HG03095 (cell line): ENCODE measurements around the gene SLX9.

ENCODE experiments used
- ATAC-seq: cut with Tn5 transposase; IDR thresholded peaks from one replicate; pipeline ENCODE4 v1.9.1; 2021; ENCODE audit warnings: moderate library complexity; ENCODE audit not compliant: unreplicated experiment

The SLX9 gene

DNA sequence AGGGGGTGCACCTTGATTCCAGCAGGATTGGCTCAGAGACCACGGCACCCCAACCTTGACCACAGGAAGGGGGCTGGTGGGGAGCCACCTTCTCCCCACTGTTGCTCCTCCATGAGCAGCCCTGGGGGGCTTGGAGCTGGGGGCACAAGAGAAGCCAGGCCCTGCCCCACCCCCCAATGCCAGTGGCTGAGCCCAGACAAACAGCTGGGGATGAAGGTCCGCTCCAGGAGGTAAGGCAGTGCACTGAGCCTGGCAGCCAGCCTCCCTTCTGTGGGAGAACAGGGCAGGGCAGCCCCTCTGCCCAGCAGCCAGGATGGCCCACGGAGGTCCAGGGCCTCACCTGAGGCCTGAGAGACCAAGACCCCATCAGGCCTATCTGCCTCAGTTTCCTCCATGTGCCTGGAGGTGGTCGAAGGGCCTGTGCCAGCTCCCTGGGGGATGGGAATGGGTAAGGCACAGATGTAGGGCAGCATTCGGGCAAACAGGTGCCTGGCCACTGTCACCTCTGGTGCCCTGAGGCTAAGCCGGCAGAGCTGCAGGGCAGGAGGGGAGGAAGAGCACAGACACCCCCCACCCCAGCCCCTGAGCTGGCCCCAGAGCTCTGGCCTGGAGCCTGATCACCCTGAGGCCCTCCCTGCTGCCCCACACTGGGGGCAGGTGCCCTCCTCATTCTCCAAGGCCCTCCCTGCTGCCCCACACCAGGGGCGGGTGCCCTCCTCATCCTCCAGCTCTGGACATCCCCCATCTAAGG, 26.2 kb upstream of the SLX9 start:
- no peak for ATAC-seq

GRCh38 chr21:44914176-44914874, 25.5 kb upstream of the SLX9 start:
- peak; percentile 51 for ATAC-seq

DNA sequence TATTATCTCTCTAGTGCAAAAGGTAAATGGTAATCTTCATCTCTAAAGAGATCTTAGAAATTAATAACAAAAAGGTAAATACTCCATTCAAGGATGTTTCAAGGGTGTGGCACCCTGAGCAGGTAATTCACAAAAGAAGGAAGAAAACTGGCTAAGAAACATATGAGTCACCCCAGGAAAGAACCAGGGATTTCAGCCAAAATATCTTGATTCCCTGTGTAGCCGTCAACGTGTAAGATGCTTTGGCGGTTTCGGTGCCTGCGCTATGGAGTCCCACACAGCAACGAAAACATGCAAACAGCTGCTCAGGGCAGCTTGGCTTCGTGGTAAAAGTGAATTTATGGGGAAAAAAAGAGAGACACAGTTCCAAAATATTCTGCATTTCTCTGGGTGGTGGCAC, 22.9 kb upstream of the SLX9 start:
- ATAC-seq: no peak

- ATAC-seq: no peak
These were observed 22.3 kb upstream of the SLX9 start for GRCh38 chr21:44917446-44918106.

GRCh38 chr21:44918107-44918470, 21.7 kb upstream of the SLX9 start:
- no peak for ATAC-seq

- ATAC-seq: no peak
These were observed 21.2 kb upstream of the SLX9 start for GRCh38 chr21:44918581-44919033.

- no peak for ATAC-seq
These were observed 20.5 kb upstream of the SLX9 start for GRCh38 chr21:44919111-44919912.

GRCh38 chr21:44919913-44920693, 19.7 kb upstream of the SLX9 start:
- no peak for ATAC-seq

GRCh38 chr21:44920694-44921604, 18.9 kb upstream of the SLX9 start, which contains the start of gene ITGB2:
Gene ITGB2 (minus strand): TSS chr21:44920899. CDS start chr21:44910782, 10,117 bp downstream.
- peak; percentile 59 for ATAC-seq

GRCh38 chr21:44921928-44922327, 17.9 kb upstream of the SLX9 start:
- ATAC-seq: no peak

GRCh38 chr21:44923480-44924084, 16.2 kb upstream of the SLX9 start:
- ATAC-seq: no peak

GRCh38 chr21:44924606-44925377, 15.0 kb upstream of the SLX9 start:
- ATAC-seq: no peak

DNA sequence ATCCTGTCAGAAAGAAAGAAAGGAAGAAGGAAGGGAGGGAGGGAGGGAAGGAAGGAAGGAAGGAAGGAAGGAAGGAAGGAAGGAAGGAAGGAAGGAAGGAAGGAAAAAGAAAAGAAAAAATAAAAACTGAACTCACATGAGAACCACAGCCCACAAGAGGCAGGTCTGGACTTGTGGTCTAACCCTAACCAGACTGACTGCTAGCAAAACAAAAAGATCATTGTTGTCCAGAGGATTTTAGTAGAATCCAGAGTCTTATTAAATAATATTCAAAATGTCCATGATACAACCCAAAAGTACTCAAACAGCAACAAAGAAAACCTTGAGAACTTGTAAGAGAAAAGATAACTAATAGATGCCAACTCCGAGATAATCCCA, 14.5 kb upstream of the SLX9 start:
- ATAC-seq: no peak

DNA sequence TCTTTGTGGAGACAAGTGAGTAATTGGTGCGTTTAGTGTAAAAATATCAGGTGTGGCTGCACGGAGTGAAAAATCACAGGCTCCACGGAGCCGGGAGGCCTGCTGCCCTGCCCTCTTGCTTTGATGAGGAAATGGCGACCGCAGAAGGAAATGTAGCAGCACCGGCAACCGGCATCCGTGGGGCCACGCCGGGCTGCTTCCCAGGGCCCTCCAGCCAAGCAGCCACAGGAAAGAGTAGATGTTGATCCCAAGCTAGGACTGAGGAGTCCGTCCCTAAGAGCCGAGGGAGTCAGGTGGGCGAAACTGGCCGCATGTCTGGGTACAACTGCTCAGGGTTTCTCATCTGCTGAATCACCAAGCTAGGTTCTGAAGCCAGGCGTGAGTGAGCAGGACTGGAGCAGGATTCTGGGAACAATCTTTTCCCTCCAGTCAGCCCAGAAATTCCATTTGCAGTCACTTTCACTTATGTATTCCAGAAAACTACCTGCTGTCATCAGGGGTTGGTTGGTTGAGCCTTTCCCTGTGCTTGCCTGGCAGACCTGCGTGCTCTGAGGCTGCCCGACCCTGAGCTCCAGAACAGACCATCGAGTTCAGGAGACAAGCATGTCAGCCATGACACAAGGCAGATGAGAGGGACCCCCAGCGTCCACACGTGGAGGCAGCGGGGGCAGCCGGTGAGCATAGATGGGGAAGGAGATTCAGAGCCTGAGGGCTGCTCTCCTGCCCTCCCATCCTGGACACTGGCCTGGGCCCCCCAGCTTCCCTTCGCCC, 13.3 kb upstream of the SLX9 start:
- ATAC-seq: no peak

DNA sequence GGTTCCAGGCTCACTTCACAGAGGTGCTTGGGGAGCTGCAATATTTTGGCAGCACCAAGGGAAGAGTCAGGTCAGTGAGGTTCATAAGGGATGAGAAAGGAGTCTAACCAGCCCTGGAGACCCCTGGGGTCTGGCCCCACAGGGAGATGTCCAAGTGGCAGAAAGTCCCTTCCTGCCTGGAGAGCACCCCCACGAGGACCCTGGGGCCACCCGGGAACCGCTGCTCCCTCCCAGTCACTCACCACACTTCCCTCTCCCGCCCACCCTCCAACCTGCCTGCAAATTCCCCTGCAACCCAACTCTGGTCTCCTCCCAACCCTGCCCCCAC, 12.6 kb upstream of the SLX9 start:
- no peak for ATAC-seq

DNA sequence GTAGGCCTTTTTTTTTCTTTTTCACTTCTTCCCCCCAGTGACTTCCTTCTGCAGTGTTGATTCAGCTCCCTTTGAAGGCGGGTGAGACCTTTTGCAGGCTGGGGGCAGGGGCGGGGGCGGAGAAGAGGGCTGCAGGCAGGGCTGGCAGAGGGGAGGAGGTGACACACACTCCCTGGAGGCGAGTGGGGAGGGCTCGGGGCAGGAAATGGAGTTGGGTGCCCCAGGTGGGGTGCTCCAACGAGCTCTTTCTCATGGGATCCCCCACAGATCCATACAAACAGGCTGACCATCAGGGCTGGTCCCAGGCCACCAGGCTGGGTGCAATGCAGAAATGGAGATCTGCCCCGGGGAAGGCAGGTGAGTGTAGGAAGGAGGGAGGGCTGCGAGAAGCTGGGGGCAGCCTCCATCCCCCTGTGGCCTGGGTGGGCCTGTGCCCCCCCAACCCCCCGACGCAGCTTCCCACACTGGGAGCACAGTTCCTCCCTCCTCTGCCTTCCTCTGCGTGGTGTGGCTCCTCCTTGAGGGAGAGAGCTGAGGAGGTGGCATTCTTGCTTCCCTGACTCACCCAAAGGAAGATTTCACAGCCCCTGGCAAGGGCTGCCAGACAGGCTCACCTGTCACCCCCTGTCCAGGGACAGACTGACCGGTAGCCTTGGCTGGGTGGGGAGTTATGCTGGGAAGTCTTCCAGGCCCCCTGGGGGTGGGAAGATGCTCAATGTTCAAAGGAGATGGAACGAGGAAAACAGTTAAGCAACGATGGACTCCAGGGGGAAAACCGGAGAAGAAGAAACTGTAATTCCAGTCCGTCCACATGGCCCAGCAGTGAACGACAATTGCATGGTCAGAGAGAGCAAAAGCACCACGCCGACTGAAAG, 12.0 kb upstream of the SLX9 start:
- no peak for ATAC-seq
